Erythroblast (primary cell): ENCODE measurements around the gene GALNT15.

Experiments used
- GATA1 ChIP-seq: IDR thresholded peaks from 2 replicates; pipeline ENCODE4 v1.6.1; 2011; ENCODE audit warnings: low read depth, mild to moderate bottlenecking, control low read depth, low read length, moderate library complexity
- POLR2A ChIP-seq: IDR thresholded peaks from 2 replicates; pipeline ENCODE4 v1.6.1; 2011; ENCODE audit warnings: mild to moderate bottlenecking, low read length

DNA sequence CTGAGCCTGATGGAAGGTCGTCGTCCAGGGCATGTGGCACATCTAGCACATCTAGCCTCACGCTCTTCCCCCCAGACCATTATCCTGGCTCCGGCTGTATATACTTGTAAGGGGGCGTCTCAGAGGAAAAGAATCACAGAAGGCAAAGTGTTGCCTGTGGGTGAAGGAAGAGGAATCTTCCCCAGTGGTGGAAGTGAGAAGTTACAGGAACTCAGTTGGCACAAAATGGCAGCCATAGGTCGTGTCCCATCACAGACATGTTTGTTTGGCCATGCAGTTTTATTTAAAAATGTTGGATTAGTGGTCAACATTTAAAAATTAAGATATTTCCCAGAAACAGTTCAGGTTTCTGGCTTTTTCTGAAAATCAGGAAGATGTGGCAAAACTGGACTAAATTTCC is 13.6 kb downstream of the GALNT15 start:
- TF ChIP-seq POLR2A: no peak
- no peak for TF ChIP-seq GATA1
